Left forelimb (tissue), 1 donor: ENCODE results near the gene GPRIN2.
"Not testable (repeated sequence)": the region's sequence is repeated elsewhere in the genome, so short reads cannot be mapped to it uniquely, and the experiment has no call there.

Source experiments
- DNase-seq: peaks from one replicate; pipeline ENCODE4 v3.0.0-alpha.2; 2018; ENCODE audit warnings: low spot score

GPRIN2 gene

GRCh38 chr10:46567151-46567550, 10.7 kb upstream of the GPRIN2 start:
- DNase-seq: not testable (repeated sequence)

- not testable (repeated sequence) for DNase-seq
Measured at GRCh38 chr10:46565591-46566332, 9.3 kb upstream of the GPRIN2 start.

GRCh38 chr10:46560952-46561351, 4.5 kb upstream of the GPRIN2 start:
- peak; percentile 52 for DNase-seq

DNA sequence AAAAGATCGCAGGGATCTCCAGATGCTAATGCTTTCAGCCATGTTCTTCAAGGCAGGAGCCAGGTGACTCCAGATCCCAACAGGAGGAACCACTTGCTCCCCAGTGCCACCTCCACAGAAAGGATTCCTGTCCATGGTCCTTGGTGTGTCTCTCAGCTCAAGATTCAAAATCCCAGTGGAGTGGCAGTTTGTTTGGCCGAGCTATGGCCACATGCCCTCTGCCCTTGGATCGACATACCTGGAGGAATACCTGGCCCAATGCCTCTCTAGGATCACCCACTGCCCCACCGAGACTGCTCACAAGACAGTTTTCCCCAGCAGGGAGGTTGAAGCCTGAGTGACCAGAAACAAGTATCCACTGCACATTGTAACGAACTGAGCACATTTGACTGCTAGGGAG, 3.9 kb upstream of the GPRIN2 start:
- no peak for DNase-seq

- peak; percentile 61 for DNase-seq
Measured at GRCh38 chr10:46559231-46559671, 2.8 kb upstream of the GPRIN2 start.

DNA sequence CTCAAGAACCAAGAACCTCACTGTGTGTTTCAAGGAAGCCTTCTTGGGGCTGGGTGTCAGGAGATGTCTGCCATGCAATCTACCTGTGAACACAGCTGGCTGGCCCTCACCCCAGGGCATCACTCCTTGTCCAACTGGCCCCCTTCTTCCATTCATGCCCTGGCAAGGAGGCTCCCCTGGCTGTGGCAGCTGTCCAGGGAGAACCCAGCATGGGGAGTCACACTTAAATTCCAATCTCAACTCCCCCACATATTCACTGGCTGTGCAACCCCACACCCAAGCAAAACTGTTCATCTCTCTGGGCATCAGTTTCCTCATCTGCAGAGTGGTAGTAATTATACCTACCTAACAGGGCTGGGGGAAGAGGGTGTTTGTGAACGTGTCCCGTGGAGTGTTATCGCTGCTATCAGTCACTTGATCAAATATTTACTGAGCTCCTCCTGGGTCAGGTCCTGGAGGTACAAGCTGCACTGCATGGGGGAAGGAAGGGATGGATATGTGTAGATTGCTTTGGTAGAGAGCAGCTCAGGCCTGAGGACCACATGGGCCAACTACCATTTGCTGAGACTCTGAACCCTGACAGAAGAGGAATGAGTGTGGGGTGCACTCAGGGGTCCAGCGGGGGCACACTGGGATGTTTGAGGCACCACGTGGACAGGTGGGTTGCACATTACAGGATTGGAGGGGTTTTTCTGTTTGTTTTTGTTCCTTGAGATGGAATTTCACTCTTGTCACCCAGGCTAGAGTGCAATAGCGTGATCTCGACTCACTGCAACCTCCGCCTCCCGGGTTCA, 2.1 kb upstream of the GPRIN2 start:
- peak; percentile 64 for DNase-seq

- peak; percentile 65 for DNase-seq
Measured at GRCh38 chr10:46558122-46558391, 1.6 kb upstream of the GPRIN2 start.

GRCh38 chr10:46557319-46558121, 1.1 kb upstream of the GPRIN2 start:
- DNase-seq: peak; percentile 68

GRCh38 chr10:46555713-46556514, 544 bp downstream of the GPRIN2 start:
- DNase-seq: peak; percentile 73

- DNase-seq: peak; percentile 69
Measured at GRCh38 chr10:46555366-46555712, 1.1 kb downstream of the GPRIN2 start.

- peak; percentile 50 for DNase-seq
Measured at GRCh38 chr10:46554166-46554781, 2.2 kb downstream of the GPRIN2 start.

- peak; percentile 64 for DNase-seq
Measured at GRCh38 chr10:46553238-46554049, 3.0 kb downstream of the GPRIN2 start.

- peak; percentile 68 for DNase-seq
Measured at GRCh38 chr10:46552526-46553237, 3.8 kb downstream of the GPRIN2 start.

DNA sequence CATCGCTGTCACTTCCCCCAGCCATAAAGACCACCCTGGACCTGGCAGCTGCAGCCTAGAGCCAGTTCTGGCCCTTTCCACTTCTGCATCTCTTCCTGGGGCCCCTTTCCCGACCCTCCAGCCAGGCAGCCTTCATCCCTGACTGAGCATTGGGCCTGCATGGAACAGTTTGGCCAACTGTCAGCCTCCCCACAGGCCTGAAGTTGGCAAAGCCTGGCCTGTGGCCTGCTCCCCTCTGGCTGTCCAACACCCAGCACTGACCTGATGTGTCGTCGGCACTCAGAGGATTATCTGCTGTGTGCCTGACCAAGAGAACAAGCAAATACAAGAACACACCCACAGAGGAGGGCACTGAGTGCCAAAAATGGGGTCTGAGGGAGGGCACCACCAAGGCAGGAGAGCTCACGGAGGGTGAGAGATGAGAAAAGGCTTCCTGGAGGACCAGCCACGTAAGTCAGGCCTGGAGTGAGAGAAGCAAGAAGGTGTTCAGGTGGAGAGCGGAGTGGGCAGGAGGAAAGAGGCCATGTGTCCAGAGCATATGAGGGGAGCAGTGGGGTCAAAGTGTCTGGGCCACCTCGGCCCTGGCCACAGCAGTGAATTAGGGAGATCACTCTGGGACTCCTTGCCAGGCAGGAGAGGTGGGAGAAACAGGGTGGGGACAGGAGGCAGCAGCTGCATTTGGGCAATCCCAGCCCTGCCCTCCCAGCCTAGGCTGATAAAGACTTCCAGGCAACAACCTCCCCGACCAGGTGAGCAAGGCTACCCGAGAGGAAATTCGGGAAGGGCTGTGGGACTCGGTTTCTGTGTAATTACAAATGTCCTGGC, 4.5 kb downstream of the GPRIN2 start:
- peak; percentile 65 for DNase-seq

- peak; percentile 65 for DNase-seq
Measured at GRCh38 chr10:46550795-46551700, 5.4 kb downstream of the GPRIN2 start.

GRCh38 chr10:46550076-46550790, 6.2 kb downstream of the GPRIN2 start:
- DNase-seq: peak; percentile 68
